Lung (tissue), 12 donors: Measurements from ENCODE around the gene IL4. TPM values are rescaled to one million over a fixed set of nuclear protein-coding genes. Genes with fewer than 3 reads are reported as not detected.
A peak's percentile ranks its signal among the peaks of the same experiment; 100 is the strongest.

ENCODE experiments used
- ATAC-seq: fragments of 200-7000 bp; cut with Tn5 transposase; one replicate; pipeline ENCODE4 v1.9.1; 2020; ENCODE audit warnings: moderate number of reproducible peaks; ENCODE audit not compliant: insufficient read depth, low FRiP score
- DNase-seq, 3 donors: peaks; one replicate each; pipeline ENCODE4 v3.0.0-alpha.2; 2013 to 2017
- H3K27ac ChIP-seq, 2 donors: one replicate each; pipeline ENCODE4 v1.5.1; 2013; ENCODE audit warnings: mild to moderate bottlenecking in 2 of 2, moderate library complexity in 2 of 2, control low read depth in 1 of 2, inconsistent platforms in 1 of 2, low read depth in 1 of 2, low read length in 1 of 2
- H3K27me3 ChIP-seq, 3 donors: one replicate each; pipeline ENCODE4 v1.5.1; 2013; ENCODE audit warnings: low read length in 2 of 3; ENCODE audit not compliant: control insufficient read depth in 3 of 3, insufficient read depth in 3 of 3
- H3K36me3 ChIP-seq, 4 donors: one replicate each; pipeline ENCODE4 v1.5.1; 2013; ENCODE audit warnings: low read length in 4 of 4, mild to moderate bottlenecking in 1 of 4, moderate library complexity in 1 of 4; ENCODE audit not compliant: control insufficient read depth in 4 of 4, insufficient read depth in 4 of 4
- H3K4me1 ChIP-seq, 5 donors: one replicate each; pipeline ENCODE4 v1.5.1; 2013; ENCODE audit warnings: low read length in 5 of 5, mild to moderate bottlenecking in 2 of 5, moderate library complexity in 1 of 5; ENCODE audit not compliant: control insufficient read depth in 5 of 5, insufficient read depth in 5 of 5
- H3K4me3 ChIP-seq: one replicate; pipeline ENCODE4 v1.5.1; 2013; ENCODE audit warnings: mild to moderate bottlenecking, control low read depth, moderate library complexity
- H3K9ac ChIP-seq, 2 donors: one replicate each; pipeline ENCODE4 v1.5.1; 2013; ENCODE audit warnings: low read length in 2 of 2, control low read depth in 1 of 2; ENCODE audit not compliant: insufficient read depth in 1 of 2
- H3K9me3 ChIP-seq, 4 donors: one replicate each; pipeline ENCODE4 v1.5.1; 2013; ENCODE audit warnings: low read length in 3 of 4, mild to moderate bottlenecking in 1 of 4, moderate library complexity in 1 of 4; ENCODE audit not compliant: control insufficient read depth in 4 of 4, insufficient read depth in 3 of 4
- CTCF ChIP-seq: IDR thresholded peaks from 2 replicates; pipeline ENCODE4 v1.5.1; 2012; ENCODE audit warnings: mild to moderate bottlenecking; ENCODE audit errors: control extremely low read depth, extremely low read depth
- WGBS, 2 donors: extraction: QIAGEN DNeasy Blood & Tissue Kit; methylation state at CpG; one replicate each; pipeline ENCODE4 v1.1.7; 2013; 5-methylcytosine and 5-hydroxymethylcytosine counted together
- polyA plus RNA-seq, 2 donors: library from polyadenylated mRNA; stranded (reverse); fragments of 200-250 nt; gene quantifications; one replicate each; pipeline ENCODE4 v1.2.1, GENCODE V29; 2013
- total RNA-seq, 2 donors: library from RNA; depleted of rRNA in 1 of 2; stranded (reverse); fragments of >200 nt in 1 of 2; gene quantifications; one replicate each; pipeline ENCODE4 v1.2.1, GENCODE V29; 2014 to 2021
- donor health status: control.
- donor health status: control.
- donor health status: Bipolar disorder and iron deficiency.
- donor health status: healthy.
- donor health status: DM: yes; HTN: yes; CAD: no.

IL4 gene
- total and polyA plus RNA-seq, 4 donors = not detected

GRCh38 chr5:132673488-132673887 is 301 bp upstream of the IL4 start:
- H3K9me3 ChIP-seq = no peaks in the 10 kb centered on the region
- ATAC-seq (no peak), DNase-seq (no peak)
- peaks cover 0 to 2% (median 0%) of the 10 kb centered on the region in 5 donors for H3K4me1 ChIP-seq
- no peak for TF ChIP-seq CTCF
- H3K36me3 ChIP-seq = no peaks in the 10 kb centered on the region
- no peak overlapping the region for H3K4me3 ChIP-seq
- no peak overlapping the region for H3K27ac ChIP-seq
- no peaks in the 10 kb centered on the region for H3K27me3 ChIP-seq
- WGBS, 2 donors = 88 to 90% methylated on average over 1 of the region's 1 CpG
- H3K9ac ChIP-seq = no peak overlapping the region

GRCh38 chr5:132674671-132675506 is 1.1 kb downstream of the IL4 start:
- WGBS, 2 donors = 65 to 82% methylated on average over 13 of the region's 13 CpGs
- no peak overlapping the region for H3K4me3 ChIP-seq
- H3K27ac ChIP-seq = peak overlapping the region in 1 of 2 donors; percentile 74
- TF ChIP-seq CTCF = no peak
- DNase-seq (peak; percentile 37 to 81 (median 64)), ATAC-seq (peak; percentile 43)
- H3K9ac ChIP-seq = no peak overlapping the region
- H3K36me3 ChIP-seq = no peaks in the 10 kb centered on the region
- H3K27me3 ChIP-seq = no peaks in the 10 kb centered on the region
- H3K9me3 ChIP-seq = no peaks in the 10 kb centered on the region
- peaks cover 0 to 2% (median 0%) of the 10 kb centered on the region in 5 donors for H3K4me1 ChIP-seq

- Histone ChIP-seq H3K9ac (no peak overlapping the region), H3K9me3 (no peaks in the 10 kb centered on the region), H3K4me3 (no peak overlapping the region), H3K4me1 (peaks cover 0 to 2% (median 0%) of the 10 kb centered on the region in 5 donors), H3K27me3 (no peaks in the 10 kb centered on the region), H3K36me3 (no peaks in the 10 kb centered on the region), H3K27ac (peak overlapping the region in 1 of 2 donors; percentile 49)
- ATAC-seq (no peak), DNase-seq (no peak)
- no peak for TF ChIP-seq CTCF
- WGBS, 2 donors = 94 to 96% methylated on average over 11 of the region's 11 CpGs
Observed at GRCh38 chr5:132675936-132676689, 2.3 kb downstream of the IL4 start.
